Measurements from ENCODE around the gene RPUSD1.

The RPUSD1 gene

DNA sequence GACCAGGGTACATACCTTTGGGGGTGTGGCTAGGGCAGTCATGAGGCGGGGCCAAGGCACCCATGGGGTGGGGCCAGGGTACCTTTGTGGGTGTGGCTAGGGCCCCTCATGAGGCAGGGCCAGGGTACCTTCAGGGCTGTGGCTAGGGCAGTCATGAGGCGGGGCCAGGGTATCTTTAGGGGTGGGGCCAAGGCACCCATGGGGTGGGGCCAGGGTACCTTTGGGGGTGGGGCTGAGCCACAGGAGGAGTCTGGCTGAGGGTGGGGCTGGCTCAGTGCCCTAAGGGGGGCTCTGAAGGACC is 8.9 kb upstream of the RPUSD1 start:
- H3K4ac ChIP-seq (ENCODE audit: low read depth, low read length), result no peak overlapping the region
- H4K5ac ChIP-seq (ENCODE audit: low read length), result no peak overlapping the region
- no peaks in the 10 kb centered on the region for H3K27me3 ChIP-seq (ENCODE audit: insufficient read depth, low read length, poor library complexity)
- no peak overlapping the region for H3K4me3 ChIP-seq (ENCODE audit: low read length)
- no peaks in the 10 kb centered on the region for H3K4me1 ChIP-seq (ENCODE audit: control insufficient read depth, low read depth, low read length)
- H2BK120ac ChIP-seq (ENCODE audit: low read depth, low read length), result no peak overlapping the region
- H3K56ac ChIP-seq (ENCODE audit: low read length), result no peak overlapping the region
- H3K79me1 ChIP-seq (ENCODE audit: low read length), result no peaks in the 10 kb centered on the region
- H3K4me2 ChIP-seq (ENCODE audit: low read length), result no peak overlapping the region
- no peak overlapping the region for H3K18ac ChIP-seq (ENCODE audit: low read length)
- H3K27ac ChIP-seq (ENCODE audit: low read depth, low read length), result no peak overlapping the region
- H4K8ac ChIP-seq (ENCODE audit: low read depth, low read length), result no peak overlapping the region
- no peak overlapping the region for H2BK15ac ChIP-seq (replicated peaks; ENCODE audit: low read depth)
- no peak overlapping the region for H3K9ac ChIP-seq (ENCODE audit: low read length)
- peak; percentile 70 for DNase-seq
- H3K79me2 ChIP-seq (ENCODE audit: control insufficient read depth, insufficient read depth, low read length), result no peaks in the 10 kb centered on the region
- no peak overlapping the region for H3K23ac ChIP-seq (ENCODE audit: low read length)
- H3K36me3 ChIP-seq (ENCODE audit: control insufficient read depth, insufficient read depth, low read length), result peaks cover 5% of the 10 kb centered on the region
- H2BK5ac ChIP-seq (ENCODE audit: low read length), result no peak overlapping the region
- no CpG with 5 or more reads among the region's 2 CpGs for WGBS (ENCODE audit: extremely low coverage, insufficient coverage, low lambda C conversion rate)
- H2AK5ac ChIP-seq (ENCODE audit: low read length), result no peak overlapping the region

DNA sequence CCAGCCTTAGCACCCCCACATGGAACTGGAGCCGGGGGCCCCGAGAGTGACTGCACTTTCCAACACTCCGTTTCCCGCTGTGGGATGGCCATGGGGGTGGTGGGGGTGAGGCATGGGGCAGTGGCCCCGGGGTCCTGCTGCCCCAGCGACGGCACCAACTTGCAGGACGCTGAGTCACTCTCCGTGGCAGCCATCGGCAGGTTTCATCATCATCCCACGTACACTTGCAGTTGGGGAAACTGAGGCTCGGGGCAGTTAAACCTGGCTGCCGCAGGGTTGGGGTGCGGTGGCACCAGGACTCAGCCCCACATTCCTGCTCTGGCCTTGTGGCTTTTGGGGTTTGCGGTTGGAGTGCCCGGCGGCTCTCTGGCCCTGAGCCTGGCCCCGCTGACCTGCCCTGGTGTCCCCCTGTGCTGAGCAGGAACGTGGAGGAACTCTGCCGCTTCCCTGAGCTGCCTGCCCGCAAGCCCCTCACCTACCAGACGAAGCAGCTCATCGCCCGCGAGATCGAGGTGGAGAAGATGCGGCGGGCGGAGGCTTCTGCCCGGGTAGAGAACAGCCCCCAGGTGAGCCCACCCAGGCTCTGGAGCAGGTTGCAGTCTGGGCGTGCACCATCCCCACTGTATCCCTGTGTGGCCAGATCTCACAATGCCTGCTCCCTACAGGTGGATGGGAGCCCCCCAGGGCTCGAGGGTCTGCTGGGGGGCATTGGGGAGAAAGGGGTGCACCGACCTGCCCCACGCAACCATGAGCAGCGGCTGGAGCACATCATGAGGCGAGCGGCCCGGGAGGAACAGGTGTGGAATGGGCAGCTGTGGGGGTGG is 8.3 kb upstream of the RPUSD1 start:
- no peak overlapping the region for H2BK5ac ChIP-seq (ENCODE audit: low read length)
- H2AK5ac ChIP-seq (ENCODE audit: low read length), result no peak overlapping the region
- H3K36me3 ChIP-seq (ENCODE audit: control insufficient read depth, insufficient read depth, low read length), result peaks cover 5% of the 10 kb centered on the region
- H3K27ac ChIP-seq (ENCODE audit: low read depth, low read length), result no peak overlapping the region
- H4K5ac ChIP-seq (ENCODE audit: low read length), result no peak overlapping the region
- H3K9ac ChIP-seq (ENCODE audit: low read length), result no peak overlapping the region
- no peaks in the 10 kb centered on the region for H3K79me2 ChIP-seq (ENCODE audit: control insufficient read depth, insufficient read depth, low read length)
- no peak overlapping the region for H3K23ac ChIP-seq (ENCODE audit: low read length)
- H3K27me3 ChIP-seq (ENCODE audit: insufficient read depth, low read length, poor library complexity), result no peaks in the 10 kb centered on the region
- no peak overlapping the region for H2BK15ac ChIP-seq (replicated peaks; ENCODE audit: low read depth)
- DNase-seq, result no peak
- H4K8ac ChIP-seq (ENCODE audit: low read depth, low read length), result no peak overlapping the region
- H3K4me2 ChIP-seq (ENCODE audit: low read length), result no peak overlapping the region
- no peaks in the 10 kb centered on the region for H3K4me1 ChIP-seq (ENCODE audit: control insufficient read depth, low read depth, low read length)
- H3K56ac ChIP-seq (ENCODE audit: low read length), result no peak overlapping the region
- H3K4me3 ChIP-seq (ENCODE audit: low read length), result no peak overlapping the region
- H3K18ac ChIP-seq (ENCODE audit: low read length), result no peak overlapping the region
- no peak overlapping the region for H2BK120ac ChIP-seq (ENCODE audit: low read depth, low read length)
- H3K4ac ChIP-seq (ENCODE audit: low read depth, low read length), result no peak overlapping the region
- no CpG with 5 or more reads among the region's 38 CpGs for WGBS (ENCODE audit: extremely low coverage, insufficient coverage, low lambda C conversion rate)
- H3K79me1 ChIP-seq (ENCODE audit: low read length), result no peaks in the 10 kb centered on the region

DNA sequence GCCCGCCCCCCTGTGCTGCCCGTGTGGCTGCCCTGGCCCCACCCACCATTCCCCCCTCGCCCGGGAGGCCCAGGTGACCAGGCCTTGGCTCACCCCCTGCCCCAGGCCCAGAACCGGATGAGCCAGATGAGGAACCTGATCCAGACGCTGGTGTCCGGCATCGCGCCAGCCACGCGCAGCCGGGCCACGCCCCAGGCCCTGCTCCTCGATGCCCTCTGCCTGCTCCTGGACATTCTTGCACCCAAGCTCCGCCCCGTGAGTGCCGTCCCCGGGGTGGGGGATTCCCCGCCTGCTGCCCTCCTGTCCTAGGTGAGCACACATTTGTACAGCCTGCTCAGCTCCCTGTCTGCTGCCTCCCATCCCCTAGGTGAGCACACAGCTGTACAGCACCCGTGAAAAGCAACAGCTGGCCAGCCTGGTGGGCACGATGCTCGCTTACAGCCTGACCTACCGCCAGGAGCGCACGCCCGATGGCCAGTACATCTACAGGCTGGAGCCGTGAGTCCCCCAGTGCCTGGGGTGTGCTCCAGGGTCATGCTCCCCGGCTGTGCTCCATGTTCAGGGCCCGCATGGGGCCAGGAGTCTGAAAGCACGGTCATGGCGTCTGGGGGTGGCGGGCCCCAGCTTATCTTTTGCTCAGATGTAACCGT is 7.5 kb upstream of the RPUSD1 start:
- Histone ChIP-seq H2BK5ac (ENCODE audit: low read length) (no peak overlapping the region), H3K36me3 (ENCODE audit: control insufficient read depth, insufficient read depth, low read length) (peaks cover 7% of the 10 kb centered on the region), H3K56ac (ENCODE audit: low read length) (no peak overlapping the region), H2AK5ac (ENCODE audit: low read length) (no peak overlapping the region), H3K23ac (ENCODE audit: low read length) (no peak overlapping the region), H4K8ac (ENCODE audit: low read depth, low read length) (no peak overlapping the region), H3K4me3 (ENCODE audit: low read length) (no peak overlapping the region), H3K79me1 (ENCODE audit: low read length) (no peaks in the 10 kb centered on the region), H3K4me2 (ENCODE audit: low read length) (no peak overlapping the region), H2BK120ac (ENCODE audit: low read depth, low read length) (no peak overlapping the region), H2BK15ac (replicated peaks; ENCODE audit: low read depth) (no peak overlapping the region), H3K79me2 (ENCODE audit: control insufficient read depth, insufficient read depth, low read length) (no peaks in the 10 kb centered on the region), H3K27me3 (ENCODE audit: insufficient read depth, low read length, poor library complexity) (no peaks in the 10 kb centered on the region), H3K4ac (ENCODE audit: low read depth, low read length) (no peak overlapping the region), H3K9ac (ENCODE audit: low read length) (no peak overlapping the region), H4K5ac (ENCODE audit: low read length) (no peak overlapping the region), H3K27ac (ENCODE audit: low read depth, low read length) (no peak overlapping the region), H3K4me1 (ENCODE audit: control insufficient read depth, low read depth, low read length) (no peaks in the 10 kb centered on the region), H3K18ac (ENCODE audit: low read length) (no peak overlapping the region)
- WGBS (ENCODE audit: extremely low coverage, insufficient coverage, low lambda C conversion rate), result no CpG with 5 or more reads among the region's 33 CpGs
- DNase-seq, result no peak

DNA sequence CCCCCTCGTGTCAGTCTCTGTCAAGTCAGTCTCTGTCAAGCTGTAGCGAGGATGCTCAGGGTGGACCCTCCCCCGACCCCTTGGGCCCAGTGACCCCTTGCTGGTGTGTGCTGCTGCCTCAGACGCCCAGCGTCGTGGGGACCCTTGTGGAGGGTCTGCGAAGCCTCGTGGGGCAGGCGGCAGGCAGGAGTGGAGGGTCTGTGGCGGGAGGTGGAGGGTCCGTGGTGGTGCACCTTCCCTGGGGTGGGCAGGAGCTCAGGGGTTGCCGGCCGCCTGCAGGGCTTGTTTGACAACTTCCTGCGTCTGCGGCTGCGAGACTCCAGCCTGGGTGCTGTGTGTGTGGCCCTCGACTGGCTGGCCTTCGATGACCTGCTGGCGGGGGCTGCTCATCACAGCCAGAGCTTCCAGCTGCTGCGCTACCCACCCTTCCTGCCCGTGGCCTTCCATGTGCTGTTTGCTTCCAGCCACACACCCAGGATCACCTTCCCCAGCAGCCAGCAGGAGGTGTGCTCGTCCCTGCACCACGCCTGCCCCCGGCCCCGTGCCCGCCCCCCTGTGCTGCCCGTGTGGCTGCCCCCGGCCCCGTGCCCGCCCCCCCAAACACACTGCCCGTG is 6.8 kb upstream of the RPUSD1 start:
- no peak for DNase-seq
- H3K79me1 ChIP-seq (ENCODE audit: low read length), result peaks cover 1% of the 10 kb centered on the region
- no peak overlapping the region for H3K4me2 ChIP-seq (ENCODE audit: low read length)
- peaks cover 9% of the 10 kb centered on the region for H3K36me3 ChIP-seq (ENCODE audit: control insufficient read depth, insufficient read depth, low read length)
- no peak overlapping the region for H2AK5ac ChIP-seq (ENCODE audit: low read length)
- WGBS (ENCODE audit: extremely low coverage, insufficient coverage, low lambda C conversion rate), result no CpG with 5 or more reads among the region's 31 CpGs
- no peak overlapping the region for H3K56ac ChIP-seq (ENCODE audit: low read length)
- no peak overlapping the region for H4K5ac ChIP-seq (ENCODE audit: low read length)
- no peak overlapping the region for H3K18ac ChIP-seq (ENCODE audit: low read length)
- H3K27me3 ChIP-seq (ENCODE audit: insufficient read depth, low read length, poor library complexity), result no peaks in the 10 kb centered on the region
- H3K9ac ChIP-seq (ENCODE audit: low read length), result no peak overlapping the region
- H2BK120ac ChIP-seq (ENCODE audit: low read depth, low read length), result no peak overlapping the region
- no peak overlapping the region for H2BK5ac ChIP-seq (ENCODE audit: low read length)
- H3K4me1 ChIP-seq (ENCODE audit: control insufficient read depth, low read depth, low read length), result no peaks in the 10 kb centered on the region
- no peaks in the 10 kb centered on the region for H3K79me2 ChIP-seq (ENCODE audit: control insufficient read depth, insufficient read depth, low read length)
- no peak overlapping the region for H3K27ac ChIP-seq (ENCODE audit: low read depth, low read length)
- no peak overlapping the region for H2BK15ac ChIP-seq (replicated peaks; ENCODE audit: low read depth)
- no peak overlapping the region for H4K8ac ChIP-seq (ENCODE audit: low read depth, low read length)
- H3K4ac ChIP-seq (ENCODE audit: low read depth, low read length), result no peak overlapping the region
- no peak overlapping the region for H3K4me3 ChIP-seq (ENCODE audit: low read length)
- H3K23ac ChIP-seq (ENCODE audit: low read length), result no peak overlapping the region

DNA sequence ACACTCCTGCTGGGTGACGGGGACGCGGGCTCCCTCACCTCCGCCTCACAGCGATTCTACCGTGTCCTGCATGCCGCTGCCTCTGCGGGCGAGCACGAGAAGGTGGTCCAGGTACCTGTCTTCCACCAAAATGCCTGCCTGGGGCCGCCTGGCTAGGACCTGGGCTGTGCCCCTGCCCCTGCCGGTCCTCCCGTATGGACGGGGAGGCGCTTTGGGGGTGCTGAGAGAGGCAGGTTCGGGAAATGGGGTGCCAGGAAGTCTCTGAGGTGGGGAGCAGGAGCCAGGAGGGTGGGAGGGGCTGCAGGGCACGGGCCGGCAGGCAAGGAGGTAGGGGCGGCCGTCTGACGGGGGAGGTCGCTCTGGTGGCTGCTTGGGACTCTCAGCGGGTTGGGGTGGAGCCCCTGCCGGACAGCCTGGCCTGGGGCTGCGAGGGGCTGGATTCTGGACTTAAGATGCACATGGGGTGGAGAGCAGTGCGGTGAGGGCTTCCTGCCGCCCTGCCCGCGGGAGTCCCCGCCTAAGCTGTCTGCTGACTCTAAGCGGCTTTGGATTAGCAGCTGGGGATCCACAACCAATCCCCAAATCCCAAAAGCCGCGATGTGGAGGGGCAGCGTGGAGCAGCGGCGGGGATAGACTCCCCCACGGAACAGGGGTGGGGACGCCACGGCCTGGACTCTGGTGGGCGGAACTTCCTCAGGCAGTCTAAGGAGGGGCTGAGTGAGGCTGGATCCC is 6.1 kb upstream of the RPUSD1 start:
- peaks cover 7% of the 10 kb centered on the region for H3K79me1 ChIP-seq (ENCODE audit: low read length)
- H3K36me3 ChIP-seq (ENCODE audit: control insufficient read depth, insufficient read depth, low read length), result peaks cover 9% of the 10 kb centered on the region
- no peak overlapping the region for H3K56ac ChIP-seq (ENCODE audit: low read length)
- no peak overlapping the region for H3K9ac ChIP-seq (ENCODE audit: low read length)
- H3K23ac ChIP-seq (ENCODE audit: low read length), result no peak overlapping the region
- H4K5ac ChIP-seq (ENCODE audit: low read length), result no peak overlapping the region
- no peak overlapping the region for H4K8ac ChIP-seq (ENCODE audit: low read depth, low read length)
- H3K18ac ChIP-seq (ENCODE audit: low read length), result no peak overlapping the region
- no peak overlapping the region for H3K4ac ChIP-seq (ENCODE audit: low read depth, low read length)
- H2BK15ac ChIP-seq (replicated peaks; ENCODE audit: low read depth), result no peak overlapping the region
- no peaks in the 10 kb centered on the region for H3K27me3 ChIP-seq (ENCODE audit: insufficient read depth, low read length, poor library complexity)
- no peak overlapping the region for H2BK120ac ChIP-seq (ENCODE audit: low read depth, low read length)
- no peak overlapping the region for H2BK5ac ChIP-seq (ENCODE audit: low read length)
- no peak overlapping the region for H3K27ac ChIP-seq (ENCODE audit: low read depth, low read length)
- H3K4me3 ChIP-seq (ENCODE audit: low read length), result no peak overlapping the region
- no peak overlapping the region for H2AK5ac ChIP-seq (ENCODE audit: low read length)
- no peak overlapping the region for H3K4me2 ChIP-seq (ENCODE audit: low read length)
- H3K79me2 ChIP-seq (ENCODE audit: control insufficient read depth, insufficient read depth, low read length), result peaks cover 5% of the 10 kb centered on the region
- no peak for DNase-seq
- WGBS (ENCODE audit: extremely low coverage, insufficient coverage, low lambda C conversion rate), result no CpG with 5 or more reads among the region's 40 CpGs
- no peaks in the 10 kb centered on the region for H3K4me1 ChIP-seq (ENCODE audit: control insufficient read depth, low read depth, low read length)
